ENCODE data around the gene SCAPER. TPM values are rescaled to one million over a fixed set of nuclear protein-coding genes. Genes with fewer than 3 reads are reported as not detected.
A peak's percentile ranks its signal among the peaks of the same experiment; 100 is the strongest.

The SCAPER gene
- total RNA-seq, 1 donor: 9.1 TPM

GRCh38 chr15:76553102-76553501 is 352.0 kb downstream of the SCAPER start:
- DNase-seq (ENCODE audit: low read depth): no peak
- no peak overlapping the region for H3K4me3 ChIP-seq (ENCODE audit: low read depth, low read length)
- no peak for TF ChIP-seq CTCF (IDR thresholded peaks at IDR 0.05; ENCODE audit: insufficient read depth, low read depth, low read length)

- TF ChIP-seq CTCF (IDR thresholded peaks at IDR 0.05; ENCODE audit: insufficient read depth, low read depth, low read length): no peak
- no peak for DNase-seq (ENCODE audit: low read depth)
- H3K4me3 ChIP-seq (ENCODE audit: low read depth, low read length): no peak overlapping the region
Observed at GRCh38 chr15:76546805-76547204, 358.3 kb downstream of the SCAPER start.

- peak; percentile 45 for DNase-seq (ENCODE audit: low read depth)
- TF ChIP-seq CTCF (IDR thresholded peaks at IDR 0.05; ENCODE audit: insufficient read depth, low read depth, low read length): no peak
- H3K4me3 ChIP-seq (ENCODE audit: low read depth, low read length): no peak overlapping the region
Observed at GRCh38 chr15:76533995-76534394, 371.1 kb downstream of the SCAPER start.

- no peak for TF ChIP-seq CTCF (IDR thresholded peaks at IDR 0.05; ENCODE audit: insufficient read depth, low read depth, low read length)
- H3K4me3 ChIP-seq (ENCODE audit: low read depth, low read length): no peak overlapping the region
- peak; percentile 22 for DNase-seq (ENCODE audit: low read depth)
Observed at GRCh38 chr15:76533060-76533820, 371.9 kb downstream of the SCAPER start.

- DNase-seq (ENCODE audit: low read depth): peak; percentile 7
- H3K4me3 ChIP-seq (ENCODE audit: low read depth, low read length): no peak overlapping the region
- TF ChIP-seq CTCF (IDR thresholded peaks at IDR 0.05; ENCODE audit: insufficient read depth, low read depth, low read length): no peak
Observed at GRCh38 chr15:76529911-76530310, 375.2 kb downstream of the SCAPER start.

GRCh38 chr15:76526111-76526510 is 379.0 kb downstream of the SCAPER start:
- no peak overlapping the region for H3K4me3 ChIP-seq (ENCODE audit: low read depth, low read length)
- no peak for TF ChIP-seq CTCF (IDR thresholded peaks at IDR 0.05; ENCODE audit: insufficient read depth, low read depth, low read length)
- no peak for DNase-seq (ENCODE audit: low read depth)

- DNase-seq (ENCODE audit: low read depth): no peak
- H3K4me3 ChIP-seq (ENCODE audit: low read depth, low read length): no peak overlapping the region
- TF ChIP-seq CTCF (IDR thresholded peaks at IDR 0.05; ENCODE audit: insufficient read depth, low read depth, low read length): no peak
Observed at GRCh38 chr15:76517910-76518309, 387.2 kb downstream of the SCAPER start.
